Panc1 (cell line): ENCODE measurements around the gene CADPS2.

Experiments
- CTCF ChIP-seq: fragments of 450-650 bp; IDR thresholded peaks from 2 replicates; pipeline ENCODE4 v1.5.1; 2017; ENCODE audit warnings: mild to moderate bottlenecking
- REST ChIP-seq, 2 experiments: IDR thresholded peaks; 2 replicates each; pipeline ENCODE4 v1.6.1; 2011 to 2012; ENCODE audit warnings: low read depth in 2 of 2, control low read depth in 1 of 2, low read length in 1 of 2, mild to moderate bottlenecking in 1 of 2, moderate library complexity in 1 of 2; ENCODE audit not compliant: insufficient read depth in 1 of 2
- SIN3A ChIP-seq: IDR thresholded peaks from 2 replicates; pipeline ENCODE4 v1.6.1; 2012; ENCODE audit warnings: low read depth, mild to moderate bottlenecking, low read length, moderate library complexity, borderline replicate concordance; ENCODE audit not compliant: insufficient read depth

- TF ChIP-seq SIN3A (no peak), CTCF (no peak), REST (IDR thresholded peaks at IDR 0.05; ENCODE audit: insufficient read depth in 1 of 2, low read depth in 2 of 2, low read length in 1 of 2) (no peak)
Observed at GRCh38 chr7:122885583-122886356, 490 bp downstream of the CADPS2 start.
